HCEC 1CT (cell line): ENCODE measurements around the gene CIAPIN1.
"Not testable (repeated sequence)": the region's sequence is repeated elsewhere in the genome, so short reads cannot be mapped to it uniquely, and the experiment has no call there.

Source experiments
- DNase-seq: peaks from one replicate; pipeline ENCODE4 v3.0.0-alpha.2; 2017

The CIAPIN1 gene

DNA sequence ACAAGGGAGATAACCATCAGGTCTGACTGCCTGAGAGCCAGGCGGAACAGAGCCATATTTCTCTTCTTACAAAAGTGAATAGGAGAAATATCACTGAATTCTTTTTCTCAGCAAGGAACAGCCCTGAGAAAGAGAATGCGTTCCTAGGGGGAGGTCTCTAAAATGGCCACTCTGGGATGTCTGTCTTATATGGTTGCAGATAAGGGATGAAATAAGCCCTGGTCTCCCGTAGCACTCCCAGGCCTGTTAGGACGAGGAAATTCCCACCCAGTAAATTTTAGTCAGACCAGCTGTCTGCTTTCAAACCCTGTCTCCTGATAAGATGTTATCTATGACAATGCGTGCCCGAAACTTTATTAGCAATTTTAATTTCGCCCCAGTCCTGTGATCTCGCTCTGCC, 7.2 kb downstream of the CIAPIN1 start:
- DNase-seq = not testable (repeated sequence)

DNA sequence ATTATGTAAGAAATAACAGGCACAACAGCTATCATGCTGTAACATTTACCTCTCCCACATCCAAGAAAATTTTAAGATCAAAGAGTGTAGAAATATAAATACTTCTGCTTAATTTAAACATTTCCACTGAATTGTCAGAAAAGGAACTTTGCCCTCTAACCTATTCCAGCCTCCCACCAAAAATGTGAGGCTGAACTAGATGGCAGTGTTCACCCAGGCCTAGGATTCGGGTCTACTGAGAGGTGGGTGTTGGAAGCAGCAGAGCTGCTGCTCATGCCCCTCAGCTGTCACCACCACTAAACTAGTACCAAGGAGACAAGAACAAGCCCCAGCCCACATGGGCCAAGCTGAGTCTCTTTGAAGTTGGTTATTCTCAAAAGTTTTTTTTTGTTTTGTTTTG, 11.3 kb downstream of the CIAPIN1 start:
- no peak for DNase-seq

DNA sequence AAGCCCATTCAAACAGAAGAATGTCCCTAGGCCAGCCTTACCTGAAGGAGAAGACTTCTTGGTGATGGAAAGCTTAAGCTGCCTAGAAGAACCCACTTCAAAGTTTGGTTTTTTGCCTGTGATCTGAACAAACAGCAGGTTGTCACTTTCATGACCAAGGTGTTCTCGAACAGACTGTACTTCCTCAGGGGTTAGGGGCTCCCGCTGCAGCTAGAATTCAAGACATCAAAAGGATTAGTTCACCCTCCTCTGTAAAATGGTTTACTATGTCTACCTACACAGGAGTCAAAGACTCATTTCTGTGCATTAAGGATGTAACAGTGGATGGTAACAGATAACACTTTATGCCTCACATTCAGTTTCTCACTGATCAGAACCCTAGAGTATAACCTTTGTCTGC, 13.2 kb downstream of the CIAPIN1 start:
- no peak for DNase-seq

DNA sequence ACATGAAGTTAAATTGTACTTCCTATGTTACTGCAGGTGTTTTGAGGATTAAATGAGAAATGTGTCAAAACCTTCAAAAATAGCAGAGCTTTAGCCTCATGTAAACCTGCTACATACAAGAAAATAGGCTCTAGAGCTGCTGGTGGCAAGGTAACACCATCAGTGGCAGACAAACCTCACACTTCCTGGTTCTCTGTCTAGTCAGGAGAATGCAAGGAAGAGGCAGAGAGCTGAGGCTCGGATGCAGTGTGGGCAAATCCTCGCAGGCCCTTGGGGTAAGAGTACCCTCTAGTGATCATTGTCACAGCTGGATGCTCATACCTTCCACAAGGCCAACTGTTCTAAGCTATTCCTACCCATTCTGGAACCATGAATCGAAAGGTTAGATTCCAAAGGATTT, 14.2 kb downstream of the CIAPIN1 start:
- no peak for DNase-seq

DNA sequence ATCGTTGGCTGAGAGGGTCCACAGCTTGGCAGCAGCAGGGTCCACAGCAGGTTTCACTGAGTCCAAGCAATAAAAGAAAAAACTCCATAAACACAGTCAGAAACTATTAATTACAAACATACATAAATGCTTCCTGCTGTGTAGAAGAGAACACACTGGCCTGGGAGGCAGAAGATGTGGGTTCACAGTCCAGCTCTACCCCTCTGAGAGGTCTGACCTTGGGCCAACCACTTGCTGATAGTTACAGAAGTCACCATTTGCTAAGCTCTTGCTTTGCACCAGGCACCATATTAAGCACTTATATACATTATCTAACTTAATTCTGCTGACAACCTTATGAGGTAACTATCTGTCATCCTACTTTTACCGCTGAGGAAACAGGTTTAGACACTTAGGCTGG, 14.7 kb downstream of the CIAPIN1 start:
- no peak for DNase-seq

DNA sequence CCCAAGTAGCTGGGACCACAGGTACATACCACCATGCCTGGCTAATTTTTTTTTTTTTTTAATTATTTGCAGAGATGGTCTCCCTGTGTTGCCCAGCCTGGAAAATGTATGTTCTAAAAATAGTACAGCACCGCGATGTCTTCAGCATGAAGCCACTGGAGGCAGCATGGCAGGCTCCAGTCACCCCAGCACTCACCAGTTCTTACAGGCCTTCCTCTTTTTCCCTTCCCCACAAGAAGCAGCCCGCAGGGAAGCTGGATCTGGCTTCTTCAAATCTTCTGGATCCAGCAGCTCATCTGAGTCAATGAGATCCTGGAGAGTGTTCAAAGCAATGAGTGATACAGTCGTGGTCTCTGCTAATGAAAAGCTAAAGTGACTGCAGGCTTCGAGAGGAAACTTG, 16.2 kb downstream of the CIAPIN1 start:
- no peak for DNase-seq

DNA sequence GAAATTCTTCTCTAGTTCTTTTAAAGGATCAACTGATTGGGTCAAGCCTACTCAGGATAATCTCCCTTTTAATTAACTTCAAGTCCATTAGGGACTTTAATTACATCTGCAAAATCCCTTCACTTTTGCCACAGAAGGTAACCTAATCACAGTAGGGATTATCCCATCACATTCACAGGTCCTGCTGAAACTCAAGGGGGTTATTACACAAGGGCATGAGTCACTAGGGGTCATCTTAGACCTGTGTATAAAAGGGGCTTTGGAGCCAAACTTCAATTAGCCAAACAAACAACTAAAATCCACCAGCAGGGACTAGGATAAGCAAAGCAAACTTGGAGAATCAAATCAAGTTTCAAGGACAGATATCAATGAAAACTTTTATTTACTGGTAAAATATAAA, 19.4 kb downstream of the CIAPIN1 start:
- DNase-seq = peak; percentile 5

DNA sequence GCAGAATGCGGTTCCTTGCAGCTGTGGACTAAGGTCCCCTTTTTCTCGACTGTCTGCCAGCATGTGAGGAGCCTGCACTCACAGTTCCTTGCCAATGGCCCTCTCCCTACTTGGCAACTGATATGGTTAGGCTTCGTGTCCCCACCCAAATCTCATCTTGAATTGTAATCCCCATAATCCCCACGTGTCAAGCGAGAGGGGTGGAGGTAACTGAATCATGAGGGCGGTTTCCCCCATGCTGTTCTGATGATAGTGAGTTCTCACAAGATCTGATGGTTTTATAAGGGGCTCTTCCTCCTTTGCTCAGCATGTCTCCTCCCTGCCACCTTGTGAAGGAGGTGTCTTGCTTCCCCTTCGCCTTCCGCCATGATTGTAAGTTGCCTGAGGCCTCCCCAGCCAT, 19.9 kb downstream of the CIAPIN1 start:
- DNase-seq = no peak

DNA sequence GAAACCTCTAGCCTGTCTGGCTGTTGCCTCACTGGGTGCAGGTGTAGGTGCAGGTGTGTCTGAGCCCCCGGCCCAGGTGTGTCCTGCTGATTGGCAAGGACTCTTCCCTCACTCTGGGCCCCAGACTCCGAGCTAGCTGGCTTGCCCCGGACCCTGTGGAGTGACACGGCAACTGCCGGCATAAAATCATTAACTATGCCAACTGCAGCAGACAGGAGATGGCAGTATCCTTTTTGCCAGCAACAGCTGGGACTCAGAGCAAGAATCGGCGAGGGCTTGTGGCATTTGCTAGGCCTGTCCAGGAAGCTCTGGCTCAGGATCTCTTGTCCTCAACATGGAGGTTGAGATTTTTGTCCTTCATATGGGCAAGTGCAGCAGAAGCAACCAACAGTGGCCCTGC, 20.8 kb downstream of the CIAPIN1 start:
- DNase-seq = no peak

DNA sequence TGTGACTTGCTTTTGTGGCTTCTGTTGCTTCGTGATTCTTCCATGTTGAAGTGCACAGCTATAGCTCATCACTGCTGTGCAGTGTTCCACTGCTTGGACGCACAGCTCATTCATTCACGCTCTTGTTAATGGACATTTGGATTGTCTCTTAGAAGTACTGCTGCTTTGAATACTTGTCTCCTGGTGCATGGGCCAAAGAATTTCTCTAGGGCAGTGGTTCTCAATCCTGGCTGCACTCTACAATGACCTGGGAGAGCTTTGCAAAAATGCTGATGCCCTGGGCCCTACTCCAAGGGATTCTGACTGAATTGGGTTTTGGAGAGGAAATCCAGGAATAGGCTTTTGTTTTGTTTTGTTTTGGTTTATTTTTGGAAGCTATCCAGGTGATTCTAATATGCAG, 22.6 kb downstream of the CIAPIN1 start:
- DNase-seq = no peak

DNA sequence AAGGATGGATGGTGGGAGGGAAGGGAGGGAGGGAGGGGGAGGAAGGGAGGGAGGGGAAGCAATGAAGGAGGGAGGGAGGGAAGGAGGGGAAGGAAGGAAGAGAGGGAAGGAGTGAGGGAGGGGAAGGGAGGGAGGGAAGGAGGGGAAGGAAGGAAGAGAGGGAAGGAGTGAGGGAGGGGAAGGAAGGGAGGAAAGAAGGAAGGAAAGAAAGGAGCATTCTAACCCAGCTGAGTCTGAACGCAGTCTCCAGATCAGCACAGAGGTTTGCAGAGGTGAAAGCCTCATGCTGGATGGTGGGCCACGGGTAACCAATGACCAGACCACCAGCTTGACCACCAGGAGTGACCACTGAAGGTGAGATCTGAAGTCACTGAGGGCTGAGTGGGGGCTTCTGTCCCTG, 24.0 kb downstream of the CIAPIN1 start:
- no peak for DNase-seq

DNA sequence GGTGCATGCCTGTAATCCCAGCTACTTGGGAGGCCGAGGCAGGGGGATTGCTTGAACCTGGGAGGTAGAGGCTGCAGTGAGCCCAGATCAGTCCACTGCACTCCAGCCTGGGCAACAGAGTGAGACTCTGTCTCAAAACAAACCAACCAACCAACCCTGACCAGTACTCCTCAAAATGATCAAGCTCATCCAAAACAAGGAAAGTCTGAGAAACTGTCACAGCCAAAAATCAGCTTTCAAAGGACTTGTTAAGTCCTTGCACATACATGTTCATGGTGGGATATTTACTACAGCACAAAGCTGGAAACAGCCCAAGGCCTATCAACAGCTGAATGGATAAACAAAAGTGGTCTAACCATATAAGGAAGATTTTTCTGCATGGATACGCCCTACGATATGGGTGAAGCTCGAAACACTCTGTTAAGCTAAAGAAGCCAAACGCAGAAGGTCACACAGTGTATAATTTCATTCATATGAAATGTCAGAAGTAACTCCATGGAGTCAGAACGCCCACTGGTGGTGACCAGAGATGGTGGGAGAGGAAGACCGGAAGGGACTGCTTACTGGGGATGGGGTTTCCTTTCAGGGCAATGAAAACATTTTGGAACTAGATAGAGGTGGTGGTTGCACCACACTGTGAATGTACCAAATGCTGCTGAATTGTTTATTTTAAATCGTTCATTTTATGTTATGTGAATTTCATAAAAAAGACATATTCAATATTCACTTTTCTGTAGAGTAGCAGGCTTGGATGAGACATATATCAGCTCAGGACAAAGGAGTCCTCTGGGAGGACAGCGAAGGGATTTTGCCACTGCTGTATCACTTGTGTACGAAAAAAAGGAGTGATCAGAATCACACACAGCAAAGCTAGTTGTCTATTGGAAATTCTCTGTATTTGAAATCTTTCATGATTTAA, 24.9 kb downstream of the CIAPIN1 start:
- peak; percentile 54 for DNase-seq

DNA sequence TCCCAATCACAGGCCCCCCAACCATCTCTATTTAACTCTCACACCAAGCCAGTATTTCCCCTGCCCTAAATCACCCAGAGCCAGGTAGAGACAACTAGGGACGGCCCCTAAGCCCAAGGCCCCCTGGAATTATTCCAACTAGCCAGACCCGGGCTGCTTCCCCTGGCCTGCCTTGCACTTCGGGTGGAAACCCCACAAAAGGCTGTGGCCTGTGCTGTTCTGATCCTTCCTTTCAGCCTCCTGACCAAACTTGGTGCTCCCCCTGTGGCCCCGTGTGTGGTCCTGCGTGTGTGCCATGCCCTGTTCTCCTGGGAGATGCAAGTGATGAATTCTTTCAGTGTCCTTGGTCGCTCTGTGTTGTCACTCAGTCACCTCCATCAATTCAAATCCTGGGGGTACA, 27.7 kb downstream of the CIAPIN1 start:
- no peak for DNase-seq

DNA sequence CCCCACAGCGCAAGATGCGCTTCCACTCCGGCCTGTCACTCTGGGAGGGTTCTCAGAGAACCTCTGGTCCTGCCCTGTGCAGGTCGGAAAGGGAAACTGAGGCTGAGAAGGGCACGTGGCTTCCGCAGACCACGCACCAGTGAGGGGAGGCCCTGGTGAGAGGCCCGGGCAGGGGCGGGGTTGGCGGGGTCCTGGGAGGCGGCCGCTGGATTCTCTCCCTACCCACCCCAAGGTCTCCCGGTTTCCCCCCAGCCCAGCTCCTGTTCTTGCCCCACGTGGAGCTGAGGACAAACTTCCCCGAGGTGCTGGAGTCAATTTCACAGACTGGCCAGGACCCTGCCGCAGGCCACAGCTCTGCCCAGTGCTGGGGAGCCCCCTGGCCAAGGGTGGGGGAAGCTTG, 31.1 kb downstream of the CIAPIN1 start:
- no peak for DNase-seq

DNA sequence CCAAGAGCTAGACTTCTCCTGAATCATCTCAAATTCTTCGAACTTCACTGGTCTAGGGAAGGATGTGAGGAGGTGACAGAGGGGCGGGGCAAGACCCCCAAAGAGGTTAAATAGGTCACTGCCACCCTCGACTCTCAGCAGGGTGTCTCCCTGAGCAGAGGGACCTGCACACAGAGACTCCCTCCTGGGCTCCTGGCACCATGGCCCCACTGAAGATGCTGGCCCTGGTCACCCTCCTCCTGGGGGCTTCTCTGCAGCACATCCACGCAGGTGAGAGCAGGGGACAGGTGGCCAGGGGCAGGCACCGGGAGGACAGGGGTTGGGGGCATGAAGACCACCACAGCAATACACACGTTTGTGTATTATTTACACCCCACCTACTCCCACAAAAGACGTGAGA, 33.5 kb downstream of the CIAPIN1 start:
- DNase-seq = no peak

DNA sequence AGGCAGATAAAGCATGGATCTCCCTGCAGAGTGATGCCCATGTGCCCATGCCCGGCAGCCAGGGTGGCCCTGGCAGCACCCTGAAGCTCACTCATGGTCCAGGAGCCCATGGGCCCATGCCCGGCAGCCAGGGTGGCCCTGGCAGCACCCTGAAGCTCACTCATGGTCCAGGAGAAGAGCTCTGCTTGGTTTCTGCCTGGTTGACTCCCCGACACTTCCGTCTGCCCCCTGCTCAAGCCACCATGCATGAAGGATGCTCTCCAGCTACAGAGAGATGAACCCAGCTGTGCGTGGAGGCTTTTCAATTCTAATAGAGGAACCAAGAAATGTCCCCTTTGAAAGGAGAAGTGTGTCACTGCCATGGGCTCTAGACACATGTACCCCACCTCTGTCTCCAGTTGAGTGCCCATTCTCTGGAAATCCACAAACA, 33.9 kb downstream of the CIAPIN1 start:
- no peak for DNase-seq

DNA sequence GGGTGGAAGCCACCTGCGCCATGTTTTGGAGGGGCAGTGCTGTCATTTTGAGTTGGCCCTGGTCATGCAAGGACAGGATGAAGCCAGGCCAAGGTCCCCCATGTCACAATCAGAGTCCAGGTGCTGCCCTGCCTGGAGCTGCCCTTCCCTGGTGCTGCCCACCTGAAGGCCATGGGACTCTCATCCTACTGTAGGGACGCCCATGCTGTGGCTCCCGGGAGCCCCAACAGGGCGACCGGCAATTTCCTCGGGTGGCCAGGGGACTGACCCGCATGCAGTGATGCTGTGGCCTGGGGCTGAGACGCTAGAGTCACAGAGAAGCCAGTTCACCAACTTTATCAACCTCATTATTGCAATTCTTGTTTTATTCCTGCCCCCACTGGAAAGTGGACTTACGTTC, 34.6 kb downstream of the CIAPIN1 start:
- no peak for DNase-seq

DNA sequence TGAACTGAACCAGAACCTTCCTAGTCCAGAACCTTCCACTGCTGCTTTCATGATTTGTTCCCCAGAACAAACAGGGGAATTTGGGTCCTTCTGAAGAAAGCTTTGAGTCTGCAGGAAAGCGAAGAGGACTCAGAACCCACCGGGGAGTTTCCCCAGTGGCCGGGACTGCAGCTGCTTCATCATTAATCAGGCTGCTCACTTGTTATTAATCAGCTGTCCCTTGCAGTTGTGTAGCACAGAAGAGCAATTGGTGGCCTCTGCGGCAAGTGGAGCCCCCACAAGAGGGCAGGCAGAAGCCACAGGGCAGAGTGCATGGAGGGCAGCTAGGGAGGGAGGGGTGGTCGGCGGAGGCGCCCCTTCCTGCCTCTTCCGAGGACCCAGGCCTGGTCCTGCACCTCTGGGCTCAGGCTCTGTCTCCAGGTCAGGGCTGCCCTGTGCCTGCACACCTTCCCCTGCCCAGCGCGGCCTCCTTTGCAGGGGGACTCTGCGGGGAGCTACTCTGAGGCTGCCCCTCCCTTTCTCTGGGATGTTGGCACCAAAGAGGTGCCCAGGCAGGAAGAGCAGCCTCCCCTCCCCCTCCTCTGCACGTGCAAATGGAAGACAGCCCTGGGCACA, 35.7 kb downstream of the CIAPIN1 start:
- DNase-seq = no peak

DNA sequence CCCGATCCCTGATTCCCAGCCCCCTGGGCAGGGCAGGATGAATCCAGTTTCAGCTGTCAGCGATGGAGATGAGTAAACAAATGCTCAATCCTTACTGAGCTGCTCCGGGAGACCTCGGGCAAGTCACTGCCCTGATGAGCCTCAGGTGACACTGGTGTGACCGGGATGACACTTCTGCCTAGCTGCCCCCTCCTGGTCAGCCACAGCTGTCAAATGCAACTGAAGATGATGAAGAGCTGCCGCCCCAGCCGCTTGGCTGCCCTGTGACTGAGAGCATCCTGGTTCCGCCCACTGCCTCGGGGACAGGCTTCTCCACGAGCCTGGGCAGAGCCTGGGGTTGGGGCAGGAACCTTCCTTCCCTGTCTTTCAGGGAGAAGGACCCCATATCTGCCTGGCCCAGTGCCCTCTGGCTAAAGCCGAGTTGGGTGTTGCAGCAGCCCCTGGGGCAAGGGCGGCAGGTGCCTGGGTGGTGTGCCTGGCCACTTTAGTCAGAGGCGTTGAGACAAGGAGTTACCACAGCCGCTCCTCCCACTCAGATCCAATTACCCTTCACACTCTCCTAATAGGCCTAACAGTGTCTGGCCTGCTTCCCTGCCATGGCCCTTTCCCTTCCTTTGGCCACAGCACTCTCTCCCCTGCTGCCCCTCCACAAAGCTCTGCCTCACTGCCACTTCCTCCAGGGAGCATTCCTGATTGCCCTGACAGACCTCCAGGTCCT, 37.2 kb downstream of the CIAPIN1 start:
- DNase-seq = no peak

DNA sequence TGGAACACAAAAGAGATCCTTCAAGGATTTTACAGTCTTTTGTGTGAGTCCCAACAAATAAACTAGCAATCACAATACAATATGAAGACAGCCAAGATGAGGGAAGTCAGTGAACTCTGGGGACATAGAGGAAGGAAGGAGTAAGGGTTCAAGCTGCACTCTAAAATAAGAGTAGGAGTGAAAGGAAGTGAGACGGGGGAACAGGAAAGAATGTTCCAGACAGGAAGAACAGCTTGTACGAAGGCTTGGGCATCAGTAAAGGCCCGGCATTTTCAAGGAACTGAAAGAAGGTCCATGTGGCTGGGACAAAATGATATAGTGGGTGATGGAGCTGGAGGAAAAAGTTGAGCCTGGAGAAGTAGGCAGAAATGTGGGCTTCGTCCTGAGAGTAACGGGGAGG, 38.1 kb downstream of the CIAPIN1 start:
- no peak for DNase-seq

DNA sequence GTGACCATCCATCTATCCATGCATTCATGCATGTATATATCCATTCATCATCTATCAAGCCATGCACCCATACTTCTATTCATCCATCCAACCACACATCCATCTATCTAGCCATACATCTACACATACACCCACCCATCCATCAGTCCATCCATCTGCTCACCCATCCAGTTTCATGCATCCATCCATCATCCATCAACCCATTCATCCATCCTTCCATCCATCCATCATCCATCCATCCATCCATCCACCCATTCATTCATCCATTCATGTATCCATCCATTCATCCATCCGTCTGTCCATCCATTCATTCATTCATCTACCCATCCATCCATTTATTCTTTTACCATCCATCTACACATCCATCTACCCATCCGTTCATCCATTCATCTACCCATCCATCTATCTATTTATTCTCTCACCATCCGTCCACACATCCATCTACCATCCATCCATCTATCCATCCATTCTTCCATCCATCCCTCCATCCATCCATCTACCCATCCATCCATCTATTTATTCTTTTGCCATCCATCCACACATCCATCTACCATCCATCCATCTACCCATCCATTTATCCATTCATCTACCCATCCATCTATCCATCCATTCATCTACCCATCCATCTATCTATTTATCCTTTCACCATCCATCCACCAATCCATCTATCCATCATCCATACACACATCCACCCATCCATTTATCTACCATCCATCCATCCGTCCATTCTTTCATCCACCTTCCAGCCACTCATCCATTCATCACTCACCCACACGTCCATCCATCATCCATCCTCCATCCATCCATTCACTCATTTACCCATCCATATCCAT, 39.4 kb downstream of the CIAPIN1 start:
- DNase-seq = no peak

DNA sequence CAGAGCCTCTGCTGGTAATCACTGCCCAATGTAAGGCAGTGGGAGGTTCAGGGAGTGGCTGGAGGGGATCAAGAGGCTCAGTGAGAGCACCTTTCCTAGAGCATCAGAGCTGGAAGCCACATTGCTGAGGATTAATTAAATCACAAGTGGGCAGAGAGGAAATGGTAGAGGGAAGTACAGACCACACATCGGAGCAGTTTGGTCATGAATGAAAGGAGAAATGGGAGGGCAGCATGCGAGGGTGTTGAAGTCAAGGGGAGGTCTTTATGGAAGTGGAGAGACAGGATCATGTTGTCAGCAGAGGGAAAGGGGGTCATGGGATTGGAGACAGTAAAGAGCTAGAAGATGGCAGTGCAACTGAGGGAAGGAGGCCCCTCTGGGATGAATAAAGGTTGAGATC, 40.3 kb downstream of the CIAPIN1 start:
- DNase-seq = no peak

DNA sequence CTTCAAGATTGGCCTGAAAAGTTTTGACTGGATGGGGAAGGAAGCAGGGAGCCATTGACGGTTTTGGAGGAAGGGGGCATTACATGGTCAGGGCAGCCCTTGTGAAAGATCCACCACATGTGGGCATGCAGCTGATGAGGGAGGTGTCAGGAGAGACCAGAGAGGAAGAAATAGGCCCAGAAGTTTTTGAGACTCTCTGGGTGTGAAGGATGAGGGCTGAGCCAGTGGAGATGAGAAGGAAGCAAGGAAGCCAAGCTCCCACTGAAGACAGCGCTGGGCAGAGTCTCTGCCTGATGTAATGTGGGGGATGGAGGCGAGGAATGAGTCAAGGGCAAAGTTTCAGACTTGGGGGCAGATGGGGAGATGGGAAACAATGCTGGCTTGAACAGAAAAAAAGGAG, 42.1 kb downstream of the CIAPIN1 start:
- no peak for DNase-seq
